SW480 (cell line): Measurements from ENCODE around the gene NRN1.

Source experiments
- DNase-seq: peaks from one replicate; pipeline ENCODE4 v3.0.0-alpha.2; 2016; ENCODE audit warnings: low spot score

The NRN1 gene

DNA sequence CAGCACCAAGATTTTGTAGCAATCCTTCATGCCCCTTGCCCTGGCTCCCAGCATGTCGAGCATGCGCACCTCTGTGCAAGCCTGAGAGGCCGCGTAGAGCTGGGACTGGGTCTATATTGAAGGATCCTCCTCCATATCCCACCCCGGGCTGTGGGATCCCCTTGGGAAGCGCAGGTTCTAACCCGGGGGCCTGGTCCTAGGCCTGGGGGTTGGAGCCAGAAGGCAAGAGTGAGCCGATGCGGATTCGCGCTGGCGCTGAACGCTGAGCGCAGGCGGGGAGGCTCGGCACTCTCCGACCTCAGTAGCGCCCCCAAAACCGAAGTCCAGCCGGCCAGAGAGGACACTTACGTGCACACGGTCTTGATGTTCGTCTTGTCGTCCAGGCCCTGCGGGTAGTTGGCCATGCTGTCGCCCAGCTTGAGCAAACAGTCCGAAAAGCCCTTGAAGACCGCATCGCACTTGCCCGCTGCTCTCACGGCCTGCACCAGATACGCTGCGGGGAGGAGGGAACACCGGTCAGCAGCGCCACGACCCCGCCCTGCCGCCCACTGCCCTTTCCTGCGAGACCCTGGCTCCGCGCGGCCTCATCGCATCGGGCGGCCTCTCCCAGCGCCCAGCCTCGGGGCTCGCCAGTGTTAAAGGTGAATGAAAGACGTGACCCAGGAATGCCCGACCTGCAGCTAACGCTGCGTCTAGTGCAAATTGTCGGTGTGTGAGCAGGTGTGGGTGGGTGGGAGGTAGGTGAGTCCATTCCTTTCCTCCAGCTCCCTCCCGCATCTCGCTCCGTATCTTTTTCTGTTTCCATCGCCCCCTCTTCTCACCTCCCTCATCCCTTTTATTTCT lies 4.5 kb downstream of the NRN1 start:
- no peak for DNase-seq

DNA sequence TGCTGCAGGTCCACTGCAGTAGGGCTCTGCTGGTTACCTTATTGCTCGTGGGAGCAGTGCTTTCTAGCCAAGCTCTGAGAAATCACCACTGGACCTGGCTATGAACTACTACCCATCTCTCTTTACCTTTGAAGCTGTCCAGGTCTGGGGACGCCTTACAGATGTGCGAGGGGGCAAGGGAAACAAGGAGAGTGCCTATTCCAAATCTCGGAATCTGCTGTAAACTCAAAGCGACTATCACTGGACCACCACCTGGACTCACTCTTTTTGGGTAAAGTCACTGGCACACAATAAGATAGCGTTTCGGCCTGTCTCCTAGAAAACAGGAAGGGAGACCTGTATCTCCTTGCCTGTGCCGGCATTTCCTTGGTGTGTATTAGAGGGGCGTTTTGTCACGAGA lies 5.3 kb downstream of the NRN1 start:
- no peak for DNase-seq

DNA sequence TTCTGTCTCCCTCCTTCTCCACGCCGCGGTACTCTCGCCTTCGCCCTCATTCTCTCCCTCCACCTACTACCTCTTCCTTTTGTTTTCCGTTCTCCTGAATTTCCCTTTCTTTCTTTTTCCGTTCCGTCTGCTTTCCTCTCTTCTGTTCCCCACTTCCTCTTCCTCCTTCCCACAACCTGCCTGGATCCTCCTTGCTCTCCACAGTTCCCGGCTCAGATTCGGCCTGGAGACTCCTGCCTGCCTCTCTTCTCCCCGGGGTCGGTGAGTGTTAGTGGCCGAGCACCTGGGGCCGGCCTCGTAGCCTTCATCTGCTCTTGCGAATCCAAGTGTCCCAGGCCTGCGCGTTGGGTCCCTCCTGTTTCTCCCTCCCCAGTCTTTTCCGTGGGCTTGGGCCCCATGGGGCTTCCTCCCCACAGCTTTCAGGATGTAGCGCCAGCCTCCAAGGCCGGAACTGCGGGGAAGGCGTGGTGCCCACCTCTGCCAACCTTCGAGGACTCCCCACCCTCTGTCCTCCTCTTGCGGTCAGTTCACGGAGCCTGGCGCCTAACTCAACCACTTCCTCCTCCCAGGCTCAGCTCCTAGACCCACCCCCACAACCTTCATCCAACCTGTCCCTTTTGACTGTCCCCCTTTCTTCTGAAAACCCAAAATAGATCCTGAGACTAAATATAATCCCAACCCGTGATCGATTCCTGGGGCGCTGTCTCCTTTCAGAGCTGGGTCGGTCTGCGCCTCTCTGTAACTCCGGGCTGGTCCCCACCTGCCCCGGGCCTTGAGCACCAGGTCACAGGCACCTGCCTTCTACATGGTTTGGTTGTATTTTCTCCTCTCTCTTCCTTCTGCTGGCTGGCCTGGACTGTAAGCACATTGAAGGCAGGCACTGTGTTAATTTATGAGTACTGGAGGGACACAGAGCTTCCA lies 6.8 kb downstream of the NRN1 start:
- DNase-seq: no peak

DNA sequence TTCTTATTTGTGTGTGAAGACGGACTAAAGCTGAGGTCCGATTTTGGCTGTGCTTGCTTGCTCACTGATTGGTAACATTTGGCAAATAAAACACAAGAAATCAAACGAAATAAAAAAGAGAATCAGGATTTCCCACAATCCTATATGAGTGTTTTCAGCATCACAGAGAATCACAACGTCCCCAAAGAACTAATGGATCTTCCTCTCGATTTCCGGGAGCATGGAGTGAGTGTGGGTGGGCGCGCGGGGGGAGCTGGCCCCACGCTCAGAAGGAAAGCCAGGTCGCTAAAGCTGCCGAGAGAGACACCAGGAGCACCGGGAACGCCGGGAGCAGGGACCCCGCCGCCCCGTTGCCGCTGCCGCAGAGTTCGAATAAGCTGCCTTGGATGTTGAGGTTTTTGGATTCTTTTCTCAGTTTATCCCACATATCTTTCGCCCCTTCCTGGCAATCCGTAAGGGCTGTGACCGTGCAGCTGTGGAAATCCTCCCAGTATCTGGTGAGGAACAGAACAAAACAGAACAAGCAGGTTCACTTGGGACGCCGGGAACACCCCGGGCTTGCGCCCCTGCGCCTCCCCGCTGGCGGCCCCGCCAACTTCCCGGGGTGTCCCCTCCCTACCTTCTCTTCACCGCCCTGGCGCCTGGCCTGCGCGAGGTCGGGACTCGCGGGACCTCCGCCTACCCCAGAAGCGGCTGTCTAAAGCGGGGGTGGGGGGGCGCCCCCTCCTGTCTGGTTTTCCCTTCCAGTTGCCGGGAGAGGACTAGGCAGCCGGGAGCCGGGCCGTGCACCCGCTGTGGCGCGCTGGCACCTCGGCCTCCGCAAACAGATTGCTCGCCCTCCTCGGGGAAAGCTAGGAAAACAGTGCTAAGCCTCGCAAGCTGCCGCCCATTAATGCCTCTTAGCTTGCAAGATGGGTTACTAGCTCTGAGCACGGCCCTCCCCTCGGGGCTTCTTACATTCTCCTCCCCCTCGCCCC lies 7.7 kb downstream of the NRN1 start:
- DNase-seq: no peak

DNA sequence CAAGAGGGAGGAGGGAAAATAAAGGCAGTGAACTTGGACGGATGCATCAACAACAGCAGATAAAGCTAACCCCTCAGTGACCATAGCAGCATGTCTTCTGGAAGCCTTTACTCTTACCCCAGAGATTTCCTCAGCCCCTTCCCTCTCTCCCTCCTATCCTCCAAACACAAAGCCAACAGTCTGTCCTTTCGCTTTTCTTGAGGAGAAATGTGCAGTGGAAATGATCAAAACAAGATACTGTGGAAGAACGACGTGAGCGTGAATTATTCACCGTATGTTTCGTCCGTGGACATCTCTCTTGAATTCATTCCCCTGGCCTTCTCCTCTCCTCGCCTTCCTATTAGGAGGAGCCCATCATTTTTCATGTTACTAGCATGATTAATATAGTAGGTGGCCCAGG lies 8.5 kb downstream of the NRN1 start:
- DNase-seq: no peak

DNA sequence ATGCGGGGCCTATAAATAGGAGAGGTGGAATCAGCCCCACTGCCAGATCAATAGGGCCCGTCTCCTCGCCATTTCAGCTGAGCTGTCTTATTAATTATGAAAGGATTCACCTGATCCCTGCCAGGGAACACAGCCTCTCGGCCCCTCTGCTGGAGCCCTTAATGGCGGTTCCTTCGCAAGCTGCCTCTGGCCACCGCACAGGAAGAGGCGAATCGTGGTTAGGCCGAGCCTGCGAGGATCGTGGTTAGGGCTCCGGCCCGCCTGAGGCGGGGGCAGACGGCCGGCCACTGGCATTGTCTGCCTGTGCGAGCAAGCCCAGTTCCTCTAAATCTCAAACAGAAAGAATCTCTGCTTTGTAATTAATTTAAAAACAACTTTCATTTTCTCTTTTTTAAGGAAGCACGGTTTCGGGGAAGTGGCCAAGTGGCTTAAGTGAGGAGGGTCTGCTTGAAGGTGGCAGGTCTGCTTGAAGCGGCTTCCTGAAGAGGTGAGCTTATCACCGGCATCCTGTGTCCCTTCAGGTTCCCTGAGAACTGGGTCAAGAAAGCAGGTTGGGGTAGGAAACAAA lies 9.2 kb downstream of the NRN1 start:
- peak; percentile 7 for DNase-seq

DNA sequence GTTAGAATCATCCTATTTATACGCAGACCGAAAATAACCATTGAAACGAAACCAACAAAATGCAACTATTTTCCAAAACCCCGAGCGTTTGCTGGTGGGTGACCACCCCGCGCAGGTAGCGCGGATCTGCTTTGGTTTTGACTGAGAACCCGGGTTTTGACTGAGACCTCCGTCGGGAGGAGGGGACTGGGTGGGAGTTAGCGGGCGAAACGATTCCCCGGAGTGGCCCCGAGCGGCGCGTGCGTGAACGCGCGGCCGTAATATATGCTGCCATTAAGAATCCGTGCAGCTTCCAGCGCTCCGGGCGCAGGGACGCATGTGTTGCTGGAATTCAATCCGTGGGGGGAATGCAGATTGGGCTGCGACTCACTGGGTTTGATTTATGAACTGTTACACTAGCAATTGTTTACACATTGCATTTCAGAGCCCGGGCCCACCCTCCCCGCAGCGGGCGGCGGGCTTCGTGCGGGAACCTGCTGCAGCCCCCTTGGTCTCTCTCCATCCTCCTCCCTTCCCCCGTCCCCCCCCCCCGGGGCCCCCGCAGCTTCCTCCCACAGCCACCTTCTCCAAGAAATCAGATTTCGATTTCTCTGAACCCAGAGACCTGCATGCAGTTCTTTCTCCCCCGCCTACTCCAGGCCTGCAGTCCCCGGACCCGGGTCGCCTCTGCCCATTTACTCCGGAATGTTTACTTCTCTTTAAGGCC lies 9.9 kb downstream of the NRN1 start:
- peak; percentile 8 for DNase-seq

DNA sequence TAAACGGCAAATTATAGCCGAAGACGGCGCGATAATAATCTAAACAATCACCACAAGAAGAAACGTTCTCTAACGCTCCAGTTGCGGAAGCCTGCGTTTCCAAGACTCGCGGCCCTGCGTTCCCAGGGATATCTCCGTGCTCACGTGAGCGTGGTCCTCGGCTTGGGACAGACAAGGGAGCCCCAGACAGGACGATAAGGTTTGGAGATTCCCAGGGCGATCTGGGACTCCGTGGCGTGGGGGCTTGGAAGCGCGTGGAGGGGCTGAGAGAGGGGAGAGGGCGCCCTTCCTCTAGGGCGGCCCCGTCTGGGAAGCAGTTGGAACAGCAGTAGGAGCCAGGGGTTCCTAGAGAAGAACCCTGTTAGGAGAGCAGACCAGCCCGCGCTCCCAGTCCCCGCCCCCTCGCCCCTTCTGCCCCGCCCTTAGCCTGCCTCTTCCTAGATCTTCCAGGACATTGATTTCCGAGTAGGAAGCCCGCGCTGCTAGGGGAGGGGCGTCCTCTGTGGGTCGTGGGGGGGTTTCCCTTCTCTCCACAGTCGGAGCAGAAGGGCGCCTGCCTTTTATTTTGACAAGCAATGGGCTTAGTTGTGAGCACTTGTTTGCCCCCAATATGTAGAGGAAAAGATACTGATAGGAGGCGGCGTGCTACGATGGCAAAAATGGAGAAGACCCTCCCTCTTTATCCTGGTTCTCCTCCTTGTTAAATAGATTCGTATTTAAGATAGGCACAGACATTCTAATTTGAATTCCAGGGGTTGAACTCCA lies 10.6 kb downstream of the NRN1 start:
- DNase-seq: peak; percentile 63

DNA sequence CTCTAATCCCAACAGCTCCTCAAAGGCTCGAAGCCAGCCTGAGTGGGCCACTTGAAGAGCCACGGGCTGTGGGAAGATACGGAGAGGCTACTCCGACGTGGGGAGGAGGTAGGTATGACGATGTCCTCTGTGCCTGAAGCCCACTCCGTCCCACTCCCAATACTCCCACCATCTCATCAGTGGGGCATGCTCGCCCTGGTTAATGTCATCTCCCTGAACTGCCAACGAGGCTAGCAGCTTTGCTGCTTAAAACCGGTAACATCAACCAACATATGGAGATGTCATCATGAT lies 11.1 kb downstream of the NRN1 start:
- no peak for DNase-seq

DNA sequence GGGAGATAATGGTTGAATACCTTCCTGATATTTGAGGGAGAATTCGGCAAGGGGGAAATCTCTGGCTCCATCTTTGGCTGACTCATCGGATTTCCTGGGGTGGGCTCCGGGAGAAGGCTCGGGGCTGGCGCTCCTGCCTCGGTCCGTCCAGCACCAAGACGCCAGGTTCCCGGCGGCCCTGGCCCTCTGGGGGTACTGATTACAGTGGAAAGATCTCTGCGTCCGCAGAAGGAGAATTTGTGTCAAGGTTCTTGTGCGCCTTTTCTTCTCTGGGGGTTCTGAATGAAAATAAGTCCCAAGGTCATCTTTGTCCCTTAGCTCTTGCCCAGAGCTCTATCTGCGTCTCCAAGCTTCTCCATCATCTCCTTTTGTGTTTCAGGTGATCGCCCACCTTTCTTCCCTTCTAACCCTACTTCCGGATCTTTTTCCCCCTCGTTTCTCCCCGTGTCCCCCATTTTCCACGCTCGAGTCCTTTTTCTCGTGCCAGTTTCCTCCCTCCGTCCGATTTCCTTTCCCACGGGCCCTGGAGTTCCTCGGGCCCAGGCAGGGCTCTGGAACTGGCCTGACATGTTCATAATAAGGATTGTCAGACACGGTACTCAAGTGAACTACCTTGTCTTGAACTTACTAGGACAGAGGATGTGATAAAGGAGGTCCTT lies 11.6 kb downstream of the NRN1 start:
- DNase-seq: no peak

DNA sequence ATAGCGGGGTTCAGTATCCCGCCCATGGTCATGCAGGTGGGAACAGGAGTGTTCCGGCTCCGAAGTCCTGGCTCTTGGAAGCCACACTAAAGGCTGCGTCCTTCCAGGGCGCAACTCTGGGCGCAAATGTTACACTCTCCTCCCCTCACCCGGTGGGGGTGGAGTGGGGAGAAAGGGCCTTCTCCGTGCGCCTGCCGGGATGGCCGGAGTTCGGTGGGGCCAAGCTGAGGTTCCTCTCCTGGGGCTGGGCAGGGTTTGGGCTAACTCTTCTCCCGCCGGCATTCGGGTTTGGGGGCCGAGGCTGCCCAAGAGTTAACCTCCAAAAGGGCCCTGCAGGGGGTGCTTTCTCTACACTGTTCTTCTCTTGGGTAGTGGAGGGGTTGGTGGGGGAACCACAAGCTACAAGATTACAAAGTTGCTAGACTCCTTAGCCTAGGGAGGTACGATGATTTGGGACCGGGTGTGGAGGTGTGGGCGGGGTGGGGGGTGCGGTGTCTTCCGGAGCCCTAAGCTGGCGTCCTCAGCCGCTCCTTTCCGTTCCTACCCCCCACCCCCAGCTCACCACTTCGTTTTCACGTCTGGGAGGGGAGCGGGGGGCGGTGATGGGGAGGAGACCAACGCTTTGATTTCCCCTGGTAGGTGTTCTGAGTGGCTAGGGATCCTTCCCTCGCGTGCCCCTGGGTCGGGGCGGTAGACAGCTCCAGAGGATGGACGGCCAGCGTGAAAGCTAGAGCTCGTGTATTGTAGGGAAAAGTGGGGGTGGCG lies 12.3 kb downstream of the NRN1 start:
- DNase-seq: no peak

DNA sequence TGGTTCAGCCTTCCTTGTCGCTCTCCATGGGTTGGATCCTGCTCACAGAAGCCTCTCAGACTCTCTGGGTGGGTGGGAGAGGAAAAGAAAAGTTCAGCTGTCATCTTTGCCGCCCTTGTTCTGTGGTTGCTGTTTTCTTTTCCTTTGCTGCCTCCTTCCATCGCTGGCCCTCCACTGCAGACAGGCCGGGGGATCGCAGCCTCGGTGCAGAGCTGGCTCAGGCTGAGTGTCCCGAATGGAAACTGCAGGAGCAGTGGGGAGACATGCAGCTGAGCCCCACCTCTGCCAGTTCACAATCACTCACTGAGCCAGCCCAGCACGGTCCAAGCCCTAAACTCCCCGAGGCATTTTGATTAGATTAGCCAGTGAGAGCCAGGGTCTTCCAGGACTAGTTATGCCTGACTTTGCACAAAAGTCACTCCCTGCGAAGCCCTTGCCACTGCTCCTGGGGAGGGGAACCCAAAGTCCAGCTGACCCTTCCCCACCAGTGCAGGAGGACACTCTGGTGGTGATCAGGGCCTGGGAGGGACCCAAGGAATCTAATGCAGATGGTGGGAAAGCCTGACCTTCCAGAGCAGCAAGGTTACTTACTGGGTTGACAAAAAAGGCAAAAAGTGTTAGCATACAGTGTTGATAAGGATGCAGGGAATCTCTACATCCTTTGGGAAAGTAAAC lies 14.0 kb downstream of the NRN1 start:
- DNase-seq: no peak

DNA sequence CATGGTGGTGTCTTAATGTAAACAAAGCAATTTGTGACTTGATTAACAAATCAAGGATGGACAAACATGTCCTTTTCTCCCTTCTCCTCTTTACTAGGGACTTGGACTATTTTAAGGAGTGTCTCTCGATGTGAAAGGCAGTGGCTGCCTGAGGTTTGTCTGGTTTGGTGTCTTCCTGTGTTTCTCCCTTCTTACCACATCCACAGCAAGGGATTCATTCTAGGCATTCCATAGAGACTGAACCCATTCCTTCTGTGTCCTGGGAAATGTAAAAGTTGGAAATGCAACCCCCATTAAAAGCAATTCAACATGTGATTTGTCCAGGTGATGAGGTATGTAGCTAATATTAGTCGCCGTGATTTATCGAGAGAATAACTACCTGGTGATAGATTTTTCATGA lies 15.9 kb downstream of the NRN1 start:
- no peak for DNase-seq

DNA sequence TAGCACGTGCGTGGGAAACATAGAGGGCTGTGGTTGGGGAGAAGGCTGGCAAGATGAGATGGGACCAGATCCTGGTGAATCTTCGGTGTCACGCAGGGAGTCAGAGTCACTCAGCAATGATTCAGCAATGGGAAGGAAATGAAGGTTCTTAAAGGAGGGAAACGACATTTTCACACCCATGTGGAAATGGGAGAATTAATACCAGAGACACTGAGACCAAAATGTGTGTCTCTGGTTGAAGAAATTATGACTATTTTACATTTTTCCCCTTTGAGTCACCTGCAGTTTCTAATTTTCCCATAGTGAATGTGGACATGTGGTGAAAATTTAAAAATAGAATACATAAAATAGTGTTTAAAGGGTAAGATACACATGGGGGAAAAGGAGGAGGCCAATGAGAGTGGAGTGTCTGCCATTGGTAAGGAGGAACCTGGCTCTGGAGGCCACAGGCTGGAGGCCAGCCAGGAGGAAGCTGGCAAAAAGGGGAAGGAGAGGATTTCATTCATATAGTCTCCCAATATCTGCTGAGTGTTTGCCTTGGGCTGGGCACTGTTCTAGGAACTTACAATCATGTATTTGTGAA lies 17.5 kb downstream of the NRN1 start:
- DNase-seq: no peak

DNA sequence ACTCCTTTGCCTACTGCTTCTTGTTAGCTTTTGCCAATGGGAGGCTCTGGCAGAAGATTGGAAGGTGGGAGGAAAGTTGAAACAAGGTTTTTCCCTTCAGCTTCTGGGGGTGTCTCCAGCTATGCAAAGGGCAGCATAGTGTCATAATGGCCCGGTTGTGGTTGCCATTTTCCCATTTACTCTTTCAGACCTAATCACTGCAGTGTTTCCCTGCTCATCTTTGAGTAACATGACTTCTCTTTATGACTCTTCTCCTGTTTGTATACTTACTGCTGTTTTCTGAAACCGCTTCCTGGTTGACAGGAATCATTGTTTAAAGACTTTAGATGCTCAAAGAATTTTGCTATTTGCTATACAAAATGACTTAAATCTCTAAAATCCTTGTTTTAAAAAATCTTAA lies 19.9 kb downstream of the NRN1 start:
- no peak for DNase-seq

DNA sequence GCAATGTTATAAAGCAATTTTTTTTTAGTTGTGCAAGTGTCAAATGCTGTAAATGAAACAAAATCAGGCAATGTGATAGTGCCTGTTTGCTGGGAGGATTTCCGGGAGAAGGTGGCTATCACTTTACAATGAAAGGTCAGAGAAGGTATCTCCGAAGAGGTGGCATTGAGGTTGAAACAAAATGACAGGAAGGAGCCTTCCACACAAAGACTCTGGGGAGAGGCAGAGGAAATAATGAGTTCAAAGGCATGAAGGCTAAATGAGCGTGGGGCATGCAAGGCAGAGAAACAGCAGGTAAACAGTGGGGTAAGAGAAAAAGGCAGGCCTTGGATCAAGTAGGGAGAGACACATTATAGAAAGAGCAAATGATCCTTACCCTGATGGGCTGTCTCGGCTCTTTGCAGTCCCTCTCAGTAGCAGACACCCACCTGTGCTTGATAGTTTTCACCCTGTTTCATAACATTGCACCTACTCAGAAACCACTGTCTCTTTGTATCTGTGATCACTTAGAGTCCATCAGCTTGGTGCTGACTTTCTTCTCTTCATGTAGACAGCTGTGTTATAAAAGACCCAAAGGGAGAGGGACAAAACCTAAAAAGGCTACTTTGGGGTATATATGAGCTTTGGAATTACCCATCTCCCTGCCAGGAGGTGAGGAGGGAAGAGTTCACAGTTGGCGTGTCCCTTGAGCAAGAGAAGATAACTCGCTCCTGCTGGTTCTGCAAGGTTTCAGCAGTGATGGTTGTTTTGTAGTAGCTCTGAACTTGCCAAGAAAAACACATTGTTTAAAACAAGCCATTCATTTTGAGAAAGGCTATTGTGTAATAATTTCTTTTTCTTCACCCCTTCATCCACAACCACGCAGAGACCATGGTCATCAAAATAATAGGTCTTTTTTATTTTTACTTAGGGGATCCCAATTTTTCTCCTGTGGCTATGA lies 22.3 kb downstream of the NRN1 start:
- DNase-seq: no peak
